Calu3 (cell line): ENCODE measurements around the gene GRB10. TPM values are rescaled to one million over a fixed set of nuclear protein-coding genes. Genes with fewer than 3 reads are reported as not detected.

Experiments used
- BruUV-seq: library from RNA; stranded (reverse); fragments of 400-500 nt; replicated peaks from 2 replicates; lab custom pipeline; 2021; lab: Mats Ljungman, UMichigan
- CTCF ChIA-PET: fragments of 300-600 bp; sonication (Branson Sonifier 250); formaldehyde crosslinking; loops from one replicate; lab custom pipeline; 2022; ENCODE audit warnings: antibody characterized with exemption; lab: Charles Lee
- DNase-seq: peaks from one replicate; pipeline ENCODE4 v3.0.0; 2022
- H3K27ac Mint-ChIP-seq: one replicate; pipeline ENCODE4 v1.8.0; 2022; ENCODE audit warnings: mixed read lengths; ENCODE audit not compliant: unreplicated experiment
- H3K27me3 Mint-ChIP-seq: one replicate; pipeline ENCODE4 v1.8.0; 2022; ENCODE audit warnings: mixed read lengths; ENCODE audit not compliant: unreplicated experiment
- H3K36me3 Mint-ChIP-seq: one replicate; pipeline ENCODE4 v1.8.0; 2022; ENCODE audit warnings: mild to moderate bottlenecking, moderate library complexity, mixed read lengths; ENCODE audit not compliant: insufficient read depth, unreplicated experiment
- H3K4me1 Mint-ChIP-seq: one replicate; pipeline ENCODE4 v1.8.0; 2022; ENCODE audit warnings: mild to moderate bottlenecking, low read depth, mixed read lengths; ENCODE audit not compliant: unreplicated experiment
- H3K4me3 Mint-ChIP-seq: one replicate; pipeline ENCODE4 v1.8.0; 2022; ENCODE audit warnings: mild to moderate bottlenecking, low read depth, moderate library complexity, mixed read lengths; ENCODE audit not compliant: unreplicated experiment
- H3K9me3 Mint-ChIP-seq: one replicate; pipeline ENCODE4 v1.8.0; 2022; ENCODE audit warnings: low read depth, mixed read lengths; ENCODE audit not compliant: unreplicated experiment
- CTCF ChIP-seq: fragments of 200-600 bp; IDR thresholded peaks from one replicate; pipeline ENCODE4 v1.8.0; 2022; ENCODE audit warnings: antibody characterized with exemption; ENCODE audit not compliant: unreplicated experiment
- intact Hi-C: fragments of 100-400 bp; cut with micrococcal nuclease; formaldehyde crosslinking; loops from one replicate; pipeline ENCODE4 v1.10.0; 2022; ENCODE audit not compliant: unreplicated experiment
- total RNA-seq: library from RNA; stranded (reverse); gene quantifications from 2 replicates; pipeline ENCODE4 v1.2.3, GENCODE V29; 2022

The GRB10 gene
- total RNA-seq, 1 experiment from 2014 or later = 90.6 TPM

- no peak for DNase-seq
- peaks cover 2% of the 10 kb centered on the region for H3K9me3 Mint-ChIP-seq
- no TSS peak for BruUV-seq
- TF ChIP-seq CTCF = no peak
- intact Hi-C loops = loop anchor here (2.0 kb wide), 2 partner anchors 369 to 463 kb away; no protein-coding TSS in a partner anchor
- no peaks in the 10 kb centered on the region for H3K27me3 Mint-ChIP-seq
- peaks cover 16% of the 10 kb centered on the region for H3K4me1 Mint-ChIP-seq
- peaks cover 17% of the 10 kb centered on the region for H3K36me3 Mint-ChIP-seq
- no peak overlapping the region for H3K27ac Mint-ChIP-seq
- CTCF ChIA-PET = interaction anchor here (0.7 kb wide), 1 partner anchor 132 kb away, joined by 3 read pairs; no protein-coding TSS in a partner anchor
- no peak overlapping the region for H3K4me3 Mint-ChIP-seq
Measured at GRCh38 chr7:50697748-50698147, 84.9 kb downstream of the GRB10 start.

- Mint-ChIP-seq H3K4me3 (no peak overlapping the region), H3K36me3 (peaks cover 17% of the 10 kb centered on the region), H3K27ac (peak overlapping the region; percentile 16), H3K9me3 (peaks cover 2% of the 10 kb centered on the region), H3K27me3 (no peaks in the 10 kb centered on the region), H3K4me1 (peaks cover 15% of the 10 kb centered on the region)
- CTCF ChIA-PET = no interaction called here
- peak; percentile 79 for TF ChIP-seq CTCF
- BruUV-seq = no TSS peak
- intact Hi-C loops = loop anchor here (1.0 to 2.0 kb wide), 3 partner anchors 370 to 464 kb away; no protein-coding TSS in a partner anchor
- DNase-seq = peak; percentile 38
Measured at GRCh38 chr7:50696810-50697582, 85.7 kb downstream of the GRB10 start.

GRCh38 chr7:50695026-50695425 is 87.7 kb downstream of the GRB10 start:
- no peak overlapping the region for H3K4me3 Mint-ChIP-seq
- BruUV-seq = no TSS peak

GRCh38 chr7:50693455-50694130 is 89.1 kb downstream of the GRB10 start:
- no peak overlapping the region for H3K27ac Mint-ChIP-seq
- no peaks in the 10 kb centered on the region for H3K27me3 Mint-ChIP-seq
- H3K4me1 Mint-ChIP-seq = peaks cover 15% of the 10 kb centered on the region
- H3K9me3 Mint-ChIP-seq = peaks cover 2% of the 10 kb centered on the region
- TF ChIP-seq CTCF = no peak
- no peak overlapping the region for H3K4me3 Mint-ChIP-seq
- intact Hi-C loops = no loop called here
- CTCF ChIA-PET = no interaction called here
- BruUV-seq = no TSS peak
- DNase-seq = no peak
- peaks cover 13% of the 10 kb centered on the region for H3K36me3 Mint-ChIP-seq

More at GRCh38 chr7:50695026-50695425, 87.7 kb downstream of the GRB10 start:
- no peak overlapping the region for H3K27ac Mint-ChIP-seq
- H3K27me3 Mint-ChIP-seq = no peaks in the 10 kb centered on the region
- intact Hi-C loops = no loop called here
- no peak for TF ChIP-seq CTCF
- DNase-seq = no peak
- H3K36me3 Mint-ChIP-seq = peaks cover 13% of the 10 kb centered on the region
- CTCF ChIA-PET = no interaction called here
- H3K4me1 Mint-ChIP-seq = peaks cover 15% of the 10 kb centered on the region
- peaks cover 2% of the 10 kb centered on the region for H3K9me3 Mint-ChIP-seq
